Prostate gland (tissue), 2 donors: ENCODE measurements around the gene ELAVL1. TPM values are rescaled to one million over a fixed set of nuclear protein-coding genes. Genes with fewer than 3 reads are reported as not detected.

Source experiments
- DNase-seq: peaks from one replicate; pipeline ENCODE4 v3.0.0-alpha.2; 2019; ENCODE audit warnings: low spot score
- H3K27ac ChIP-seq, 2 donors: fragments of 200-600 bp; sonication (generic); 2 replicates each; pipeline ENCODE4 v1.5.1; 2017 to 2019
- H3K27me3 ChIP-seq: fragments of 200-600 bp; sonication (generic); replicated peaks from 2 replicates; pipeline ENCODE4 v1.5.1; 2019; ENCODE audit not compliant: insufficient read depth
- H3K36me3 ChIP-seq, 2 donors: fragments of 200-600 bp; sonication (generic); 1 replicate in 1 of 2; 2 replicates in 1 of 2; pipeline versions ENCODE4 v1.5.1 to v1.8.1; 2017 to 2019
- H3K4me1 ChIP-seq: fragments of 200-600 bp; sonication (generic); replicated peaks from 2 replicates; pipeline ENCODE4 v1.5.1; 2019
- H3K4me3 ChIP-seq, 2 donors: fragments of 200-600 bp; sonication (generic); 2 replicates each; pipeline ENCODE4 v1.5.1; 2017 to 2019
- H3K9me3 ChIP-seq: fragments of 200-600 bp; sonication (generic); 2 replicates; pipeline ENCODE4 v1.5.1; 2017
- POLR2A ChIP-seq: fragments of 450-650 bp; IDR thresholded peaks from one replicate; pipeline ENCODE4 v1.6.1; 2016; ENCODE audit warnings: antibody characterized with exemption, mild to moderate bottlenecking
- POLR2AphosphoS5 ChIP-seq: sonication (generic); formaldehyde crosslinking; IDR thresholded peaks from one replicate; pipeline ENCODE4 v1.6.1; 2017; ENCODE audit warnings: antibody characterized with exemption
- WGBS: methylation state at CpG from one replicate; pipeline ENCODE4 v1.1.5; 2018; 5-methylcytosine and 5-hydroxymethylcytosine counted together
- intact Hi-C: fragments of 100-400 bp; cut with DNase I; formaldehyde crosslinking; loops from one replicate; pipeline ENCODE4 v1.14.2; 2022
- total RNA-seq, 2 donors: library from RNA; depleted of rRNA; stranded (reverse); fragments of >200 nt; gene quantifications; one replicate each; pipeline ENCODE4 v1.1.0, GENCODE V29; 2016
- TF ChIP-seq, protein P1 (sequence below), 4 experiments: fragments of 200-600 bp in 2 of 4; fragments of 450-650 bp in 2 of 4; sonication (generic) in 2 of 4; IDR thresholded peaks; 1 replicate in 3 of 4; 2 replicates in 1 of 4; pipeline ENCODE4 v1.5.1; 2016 to 2019; ENCODE audit warnings: antibody characterized with exemption in 4 of 4, mild to moderate bottlenecking in 2 of 4, moderate library complexity in 2 of 4

ELAVL1 gene
- total RNA-seq, 2 donors from 2014 or later, result 35.6 to 76.9 TPM

GRCh38 chr19:7977723-7978040 lies 27.8 kb downstream of the ELAVL1 start:
- Histone ChIP-seq H3K36me3 (peaks cover 10 to 12% of the 10 kb centered on the region in 2 donors), H3K9me3 (no peaks in the 10 kb centered on the region), H3K4me1 (no peaks in the 10 kb centered on the region), H3K27ac (no peak overlapping the region), H3K27me3 (no peaks in the 10 kb centered on the region), H3K4me3 (no peak overlapping the region)
- intact Hi-C loops, result no loop called here
- TF ChIP-seq POLR2A (no peak), POLR2AphosphoS5 (no peak)
- TF ChIP-seq, protein P1, sequence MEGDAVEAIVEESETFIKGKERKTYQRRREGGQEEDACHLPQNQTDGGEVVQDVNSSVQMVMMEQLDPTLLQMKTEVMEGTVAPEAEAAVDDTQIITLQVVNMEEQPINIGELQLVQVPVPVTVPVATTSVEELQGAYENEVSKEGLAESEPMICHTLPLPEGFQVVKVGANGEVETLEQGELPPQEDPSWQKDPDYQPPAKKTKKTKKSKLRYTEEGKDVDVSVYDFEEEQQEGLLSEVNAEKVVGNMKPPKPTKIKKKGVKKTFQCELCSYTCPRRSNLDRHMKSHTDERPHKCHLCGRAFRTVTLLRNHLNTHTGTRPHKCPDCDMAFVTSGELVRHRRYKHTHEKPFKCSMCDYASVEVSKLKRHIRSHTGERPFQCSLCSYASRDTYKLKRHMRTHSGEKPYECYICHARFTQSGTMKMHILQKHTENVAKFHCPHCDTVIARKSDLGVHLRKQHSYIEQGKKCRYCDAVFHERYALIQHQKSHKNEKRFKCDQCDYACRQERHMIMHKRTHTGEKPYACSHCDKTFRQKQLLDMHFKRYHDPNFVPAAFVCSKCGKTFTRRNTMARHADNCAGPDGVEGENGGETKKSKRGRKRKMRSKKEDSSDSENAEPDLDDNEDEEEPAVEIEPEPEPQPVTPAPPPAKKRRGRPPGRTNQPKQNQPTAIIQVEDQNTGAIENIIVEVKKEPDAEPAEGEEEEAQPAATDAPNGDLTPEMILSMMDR (IDR thresholded peaks at IDR 0.05), result no peak
- no peak for DNase-seq
- WGBS, result 92% methylated on average over 6 of the region's 6 CpGs

GRCh38 chr19:7977021-7977722 lies 28.3 kb downstream of the ELAVL1 start:
- 95% methylated on average over 15 of the region's 15 CpGs for WGBS
- Histone ChIP-seq H3K4me3 (no peak overlapping the region), H3K27me3 (no peaks in the 10 kb centered on the region), H3K9me3 (no peaks in the 10 kb centered on the region), H3K4me1 (no peaks in the 10 kb centered on the region), H3K27ac (no peak overlapping the region), H3K36me3 (peaks cover 10 to 12% of the 10 kb centered on the region in 2 donors)
- TF ChIP-seq POLR2A (no peak), POLR2AphosphoS5 (no peak)
- TF ChIP-seq, protein P1 (IDR thresholded peaks at IDR 0.05), result no peak
- no peak for DNase-seq
- intact Hi-C loops, result no loop called here

- 84% methylated on average over 4 of the region's 4 CpGs for WGBS
- Histone ChIP-seq H3K4me3 (no peak overlapping the region), H3K27ac (no peak overlapping the region), H3K36me3 (peaks cover 10 to 12% of the 10 kb centered on the region in 2 donors), H3K27me3 (no peaks in the 10 kb centered on the region), H3K9me3 (no peaks in the 10 kb centered on the region), H3K4me1 (no peaks in the 10 kb centered on the region)
- TF ChIP-seq POLR2AphosphoS5, result no peak
- TF ChIP-seq, protein P1 (IDR thresholded peaks at IDR 0.05), result no peak
- intact Hi-C loops, result no loop called here
- no peak for DNase-seq
Measured at GRCh38 chr19:7976461-7976860, 29.0 kb downstream of the ELAVL1 start.

DNA sequence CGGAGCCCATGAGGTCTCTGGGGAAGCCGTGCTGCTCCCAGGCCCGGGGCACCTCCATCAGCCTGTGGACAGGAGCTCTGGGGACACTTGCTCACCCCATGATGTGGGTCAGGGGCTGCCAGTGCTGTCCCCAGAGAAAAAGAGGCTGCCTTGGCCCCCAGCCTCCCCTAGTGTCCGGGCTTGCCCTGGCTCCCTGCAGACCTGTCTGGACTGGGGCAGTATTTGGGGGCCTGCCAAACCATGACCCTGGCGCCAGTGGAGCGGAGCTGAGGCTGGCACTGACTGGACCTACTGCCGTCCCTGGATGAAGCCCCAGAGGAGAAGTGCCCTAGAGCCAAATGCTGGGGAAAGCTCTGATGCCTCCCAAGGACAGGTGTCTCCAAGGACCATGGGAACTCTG lies 30.4 kb downstream of the ELAVL1 start:
- intact Hi-C loops, result no loop called here
- peaks cover under 1 to 3% of the 10 kb centered on the region in 2 donors for H3K36me3 ChIP-seq
- DNase-seq, result no peak

DNA sequence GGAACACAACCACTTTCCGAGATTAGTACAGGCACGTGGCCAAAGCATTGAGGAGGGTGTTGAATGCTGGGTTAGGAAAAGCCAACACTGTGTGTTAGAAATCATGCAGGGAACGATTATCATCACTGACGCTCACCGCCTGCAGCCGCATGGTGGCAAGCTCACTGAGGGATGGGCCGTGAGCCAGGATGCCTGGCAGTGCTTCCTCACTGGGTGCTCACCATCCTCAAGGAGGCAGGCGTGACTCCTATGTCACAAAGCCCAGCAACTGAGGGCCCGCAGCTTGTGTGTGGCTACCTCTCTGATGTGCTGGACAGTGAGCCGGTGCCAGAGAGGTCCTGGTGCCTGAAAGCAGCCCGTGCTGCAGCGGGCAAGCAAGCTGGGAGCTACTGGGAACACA lies 31.6 kb downstream of the ELAVL1 start:
- 97% methylated on average over 12 of the region's 12 CpGs for WGBS
- Histone ChIP-seq H3K4me1 (no peaks in the 10 kb centered on the region), H3K9me3 (no peaks in the 10 kb centered on the region), H3K4me3 (no peak overlapping the region), H3K36me3 (no peaks in the 10 kb centered on the region), H3K27me3 (no peaks in the 10 kb centered on the region), H3K27ac (no peak overlapping the region)
- TF ChIP-seq, protein P1 (IDR thresholded peaks at IDR 0.05), result no peak
- TF ChIP-seq POLR2AphosphoS5 (no peak), POLR2A (no peak)
- no peak for DNase-seq
- intact Hi-C loops, result no loop called here

More for the DNA sequence above, 30.4 kb downstream of the ELAVL1 start:
- WGBS, result 69% methylated on average over 5 of the region's 7 CpGs
- H3K9me3 ChIP-seq, result no peaks in the 10 kb centered on the region
- H3K27me3 ChIP-seq, result no peaks in the 10 kb centered on the region
- no peak for TF ChIP-seq POLR2AphosphoS5
- TF ChIP-seq POLR2A, result no peak
- TF ChIP-seq, protein P1 (IDR thresholded peaks at IDR 0.05), result no peak
- H3K4me3 ChIP-seq, result no peak overlapping the region
- no peaks in the 10 kb centered on the region for H3K4me1 ChIP-seq
- H3K27ac ChIP-seq, result no peak overlapping the region
